Stimulated activated naive CD8-positive, alpha-beta T cell treated with anti-CD3 and anti-CD28 coated beads, Interleukin-15, Interleukin-2, amounts not matched to agents 100 ng/mL and 50 ng/mL, for 24 hours (primary cell): Measurements from ENCODE around the gene RPS21.

Source experiments
- H3K27ac Mint-ChIP-seq: one replicate; pipeline ENCODE4 v1.8.0; 2021; ENCODE audit warnings: mild to moderate bottlenecking, mixed read lengths
- H3K27me3 Mint-ChIP-seq: one replicate; pipeline ENCODE4 v1.8.0; 2021; ENCODE audit warnings: mixed read lengths
- H3K36me3 Mint-ChIP-seq: one replicate; pipeline ENCODE4 v1.8.0; 2021; ENCODE audit warnings: low read depth, mixed read lengths
- H3K4me1 Mint-ChIP-seq: one replicate; pipeline ENCODE4 v1.8.0; 2021; ENCODE audit warnings: low read depth, mixed read lengths
- H3K4me3 Mint-ChIP-seq: one replicate; pipeline ENCODE4 v1.8.0; 2021; ENCODE audit warnings: mild to moderate bottlenecking, mixed read lengths
- H3K9me3 Mint-ChIP-seq: one replicate; pipeline ENCODE4 v1.8.0; 2021; ENCODE audit warnings: mixed read lengths

RPS21 gene

DNA sequence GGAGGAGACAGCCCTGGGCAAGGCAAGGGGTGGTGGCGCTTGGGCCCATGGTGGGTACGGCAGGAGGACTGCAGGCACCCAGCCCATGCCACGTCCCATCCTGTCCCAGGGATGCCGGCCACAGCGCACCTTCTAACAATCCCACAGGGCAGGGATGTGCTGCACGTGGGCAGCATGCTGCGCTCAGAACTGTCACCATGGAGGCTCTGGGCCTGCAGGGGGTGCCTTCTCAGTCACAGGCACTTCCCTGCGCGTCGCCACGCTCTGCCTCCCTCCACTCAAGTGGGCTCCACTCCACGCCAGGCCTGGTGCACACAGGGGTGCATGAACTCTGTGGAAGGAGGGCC, 17.8 kb downstream of the RPS21 start:
- Mint-ChIP-seq H3K27ac (no peak overlapping the region), H3K27me3 (peaks cover 4% of the 10 kb centered on the region), H3K4me1 (peaks cover 18% of the 10 kb centered on the region), H3K9me3 (no peaks in the 10 kb centered on the region), H3K36me3 (no peaks in the 10 kb centered on the region), H3K4me3 (no peak overlapping the region)

DNA sequence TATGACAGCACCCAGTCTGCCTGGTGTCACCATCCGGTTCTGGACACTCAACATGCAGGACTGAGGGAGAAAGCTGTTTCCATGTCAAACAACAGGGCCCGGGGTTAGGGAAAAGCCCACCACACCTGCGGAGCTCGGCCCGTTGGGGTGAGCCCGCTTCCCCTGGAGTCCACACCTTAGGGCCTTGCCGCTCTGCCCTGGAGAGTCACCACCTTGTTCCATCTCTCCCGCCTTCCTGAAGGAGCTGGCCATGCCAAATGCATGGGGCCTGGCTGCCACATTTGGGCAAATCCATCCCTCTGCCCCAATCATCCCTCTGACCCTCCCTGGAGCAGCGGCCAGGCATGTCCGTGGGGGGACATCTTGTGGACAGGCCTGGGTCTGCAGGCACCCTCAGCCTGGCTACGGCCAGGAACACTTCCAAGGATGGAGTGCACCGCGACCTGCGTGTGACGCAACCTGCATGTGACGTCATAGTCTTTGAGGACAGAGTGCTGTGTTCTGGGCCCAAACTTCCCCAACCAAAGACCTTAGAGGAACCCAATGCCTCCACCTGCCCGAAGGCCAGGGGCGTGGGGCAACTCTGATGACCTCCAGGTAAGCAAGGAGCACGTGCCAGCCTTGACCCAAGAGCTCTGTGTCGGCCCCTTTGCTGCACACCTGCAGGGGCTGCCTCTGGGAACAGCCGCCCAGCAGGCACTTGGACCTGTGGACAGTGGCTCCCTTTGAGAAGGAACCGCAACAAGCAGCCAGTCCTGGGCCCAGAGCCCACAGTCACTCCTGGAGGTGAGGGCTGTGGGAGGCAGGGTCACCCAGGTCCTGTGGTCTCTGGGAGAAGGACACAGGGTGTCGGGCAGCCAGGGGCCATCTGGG, 18.4 kb downstream of the RPS21 start:
- H3K36me3 Mint-ChIP-seq = no peaks in the 10 kb centered on the region
- H3K4me3 Mint-ChIP-seq = peak overlapping the region; percentile 75
- no peak overlapping the region for H3K27ac Mint-ChIP-seq
- peaks cover 4% of the 10 kb centered on the region for H3K27me3 Mint-ChIP-seq
- no peaks in the 10 kb centered on the region for H3K9me3 Mint-ChIP-seq
- peaks cover 22% of the 10 kb centered on the region for H3K4me1 Mint-ChIP-seq

DNA sequence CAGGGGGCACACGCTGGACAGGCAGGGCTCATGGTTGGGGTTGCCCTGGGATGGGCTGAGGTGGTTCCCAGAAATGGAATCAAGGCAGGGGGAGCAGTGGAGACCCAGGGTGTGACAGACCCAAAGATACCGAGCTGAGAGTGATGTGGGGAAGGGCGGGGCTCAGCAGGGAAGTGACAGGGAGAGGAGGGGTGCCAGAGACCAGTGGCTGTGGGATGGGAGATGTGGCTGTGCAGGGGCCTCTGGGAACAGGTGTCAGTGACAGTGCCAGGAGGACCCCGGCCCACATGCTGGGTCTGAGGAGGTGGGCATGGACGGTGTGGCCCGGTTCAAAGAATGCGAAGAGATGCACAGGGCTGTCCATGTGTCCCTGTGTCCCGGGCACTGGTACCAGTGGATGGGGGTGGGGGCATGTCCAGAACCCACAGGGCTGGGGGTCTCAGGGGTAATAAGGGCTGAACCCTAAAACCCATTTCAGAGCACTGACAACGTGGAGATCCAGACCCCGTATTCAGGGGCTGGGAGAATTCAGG, 19.1 kb downstream of the RPS21 start:
- Mint-ChIP-seq H3K4me1 (peaks cover 22% of the 10 kb centered on the region), H3K36me3 (no peaks in the 10 kb centered on the region), H3K9me3 (no peaks in the 10 kb centered on the region), H3K27me3 (peaks cover 4% of the 10 kb centered on the region), H3K4me3 (peak overlapping the region; percentile 75), H3K27ac (no peak overlapping the region)

DNA sequence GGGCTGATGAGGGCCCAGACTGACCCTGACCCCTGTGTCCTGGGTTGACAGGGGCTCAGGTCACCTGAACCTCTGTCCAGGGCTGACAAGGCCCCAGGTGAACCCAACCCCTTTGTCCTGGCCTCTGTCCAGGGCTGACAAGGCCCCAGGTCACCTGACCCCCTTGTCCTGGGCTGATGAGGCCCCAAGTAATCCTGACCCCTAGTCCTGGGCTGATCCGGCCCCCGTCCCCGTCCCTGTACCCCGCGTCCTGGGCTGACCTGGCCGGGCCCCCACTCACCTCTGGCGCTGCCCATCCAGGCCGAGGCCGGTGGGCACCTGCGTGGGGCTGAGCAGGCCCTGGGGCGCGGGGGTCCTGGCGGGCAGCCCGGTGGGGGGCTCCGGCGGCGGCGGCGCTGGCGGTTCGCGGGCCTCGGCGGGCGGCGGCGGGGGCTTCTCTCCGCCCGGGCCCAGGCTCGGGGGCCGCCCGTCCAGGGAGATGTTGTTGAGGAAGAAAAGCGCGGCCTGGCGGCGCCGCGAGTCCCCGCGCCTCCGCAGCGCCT, 19.8 kb downstream of the RPS21 start:
- H3K9me3 Mint-ChIP-seq = no peaks in the 10 kb centered on the region
- H3K27me3 Mint-ChIP-seq = peaks cover 4% of the 10 kb centered on the region
- no peak overlapping the region for H3K27ac Mint-ChIP-seq
- no peaks in the 10 kb centered on the region for H3K36me3 Mint-ChIP-seq
- peak overlapping the region; percentile 75 for H3K4me3 Mint-ChIP-seq
- peaks cover 22% of the 10 kb centered on the region for H3K4me1 Mint-ChIP-seq

DNA sequence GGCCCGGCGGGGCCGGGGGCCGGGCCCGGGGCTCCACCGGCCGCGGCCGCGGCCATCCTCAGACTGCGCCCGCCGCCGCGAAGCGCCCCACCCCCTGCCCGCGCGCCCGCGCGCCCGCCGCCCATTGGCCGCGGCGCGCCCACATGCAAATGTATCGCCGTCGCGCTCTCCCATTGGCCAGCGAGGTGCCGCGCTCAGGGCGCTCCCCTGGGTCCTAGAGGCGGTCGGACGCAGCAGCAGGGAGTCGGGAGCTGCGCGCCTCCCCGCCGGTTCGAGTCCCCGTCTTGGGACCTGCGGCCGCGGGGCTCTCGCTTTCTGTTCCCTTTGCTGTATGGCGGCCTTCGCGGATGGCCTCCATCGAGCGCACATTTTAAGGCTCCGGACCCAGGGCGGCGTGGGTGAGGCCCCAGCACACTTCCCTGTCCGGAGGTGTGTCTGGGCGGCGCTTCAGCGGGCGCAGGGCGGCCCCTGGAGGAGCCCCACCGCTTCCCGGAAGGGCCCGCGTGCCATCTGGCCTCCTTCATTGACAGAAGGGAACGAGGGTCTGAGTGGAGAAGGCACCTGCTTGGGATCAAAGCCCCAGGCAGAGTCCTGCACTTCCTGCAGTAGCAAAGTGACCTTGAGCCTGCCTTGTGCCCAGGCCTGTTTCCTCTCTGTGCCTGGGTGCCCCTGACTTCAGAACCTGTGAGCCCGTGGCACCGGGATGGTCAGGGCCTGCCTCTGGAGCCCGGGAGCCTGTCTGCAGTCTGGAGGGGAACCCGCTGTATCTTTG, 20.5 kb downstream of the RPS21 start, which contains the start of gene CABLES2:
CABLES2 (minus strand) TSS at position 65 of the 772 bp plus-strand sequence; CDS start at position 56, 9 bp downstream.
- Mint-ChIP-seq H3K9me3 (no peaks in the 10 kb centered on the region), H3K36me3 (no peaks in the 10 kb centered on the region), H3K27ac (peak within 1 kb of the TSS; percentile 82), H3K4me3 (peak within 1 kb of the TSS; percentile 75), H3K4me1 (peaks cover 22% of the 10 kb centered on the region), H3K27me3 (peaks cover 4% of the 10 kb centered on the region)

DNA sequence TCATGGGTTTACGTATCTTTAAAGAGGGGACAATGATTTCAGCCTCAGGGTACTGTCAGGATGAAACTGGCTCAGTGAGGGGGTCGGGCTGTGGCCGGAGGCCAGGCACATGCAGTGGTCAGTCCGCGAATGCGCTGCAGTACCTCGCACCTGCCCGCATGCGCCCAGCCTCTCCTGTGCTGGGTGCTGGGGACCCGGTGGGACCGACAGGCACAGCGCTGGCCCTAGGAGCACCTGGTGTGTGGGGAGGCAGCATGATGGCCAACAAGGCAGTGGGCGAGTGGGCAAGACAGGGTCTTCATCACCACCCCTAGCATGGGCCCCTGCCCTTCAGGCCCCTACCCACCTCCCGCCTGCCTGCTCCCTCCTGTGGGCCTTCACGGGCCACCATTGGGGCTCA, 21.2 kb downstream of the RPS21 start:
- Mint-ChIP-seq H3K4me3 (peak overlapping the region; percentile 41), H3K27me3 (peaks cover 4% of the 10 kb centered on the region), H3K36me3 (no peaks in the 10 kb centered on the region), H3K9me3 (no peaks in the 10 kb centered on the region), H3K4me1 (peaks cover 22% of the 10 kb centered on the region), H3K27ac (peak overlapping the region; percentile 82)

DNA sequence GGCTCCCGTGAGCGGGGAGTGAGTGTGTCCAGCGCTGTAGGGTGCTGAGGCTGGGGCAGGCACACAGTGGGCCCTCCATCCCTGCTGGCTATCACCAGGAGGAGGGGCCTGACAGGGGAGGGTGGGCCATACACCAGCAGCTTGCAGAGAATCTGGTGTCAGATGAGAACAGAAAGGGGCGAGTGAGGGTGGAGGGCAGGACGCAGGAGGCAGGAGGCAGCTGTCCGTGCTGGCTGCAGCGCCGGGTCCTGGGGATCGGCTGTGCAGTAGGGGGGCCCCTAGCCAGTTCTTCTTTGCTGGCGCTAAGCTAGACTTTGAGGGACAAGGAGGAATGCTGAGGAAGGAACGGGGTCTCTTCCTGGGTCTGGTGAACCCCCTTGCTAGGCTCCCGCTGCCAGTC, 21.7 kb downstream of the RPS21 start:
- H3K36me3 Mint-ChIP-seq = no peaks in the 10 kb centered on the region
- H3K9me3 Mint-ChIP-seq = no peaks in the 10 kb centered on the region
- peaks cover 22% of the 10 kb centered on the region for H3K4me1 Mint-ChIP-seq
- H3K27ac Mint-ChIP-seq = no peak overlapping the region
- H3K27me3 Mint-ChIP-seq = peaks cover 4% of the 10 kb centered on the region
- no peak overlapping the region for H3K4me3 Mint-ChIP-seq

DNA sequence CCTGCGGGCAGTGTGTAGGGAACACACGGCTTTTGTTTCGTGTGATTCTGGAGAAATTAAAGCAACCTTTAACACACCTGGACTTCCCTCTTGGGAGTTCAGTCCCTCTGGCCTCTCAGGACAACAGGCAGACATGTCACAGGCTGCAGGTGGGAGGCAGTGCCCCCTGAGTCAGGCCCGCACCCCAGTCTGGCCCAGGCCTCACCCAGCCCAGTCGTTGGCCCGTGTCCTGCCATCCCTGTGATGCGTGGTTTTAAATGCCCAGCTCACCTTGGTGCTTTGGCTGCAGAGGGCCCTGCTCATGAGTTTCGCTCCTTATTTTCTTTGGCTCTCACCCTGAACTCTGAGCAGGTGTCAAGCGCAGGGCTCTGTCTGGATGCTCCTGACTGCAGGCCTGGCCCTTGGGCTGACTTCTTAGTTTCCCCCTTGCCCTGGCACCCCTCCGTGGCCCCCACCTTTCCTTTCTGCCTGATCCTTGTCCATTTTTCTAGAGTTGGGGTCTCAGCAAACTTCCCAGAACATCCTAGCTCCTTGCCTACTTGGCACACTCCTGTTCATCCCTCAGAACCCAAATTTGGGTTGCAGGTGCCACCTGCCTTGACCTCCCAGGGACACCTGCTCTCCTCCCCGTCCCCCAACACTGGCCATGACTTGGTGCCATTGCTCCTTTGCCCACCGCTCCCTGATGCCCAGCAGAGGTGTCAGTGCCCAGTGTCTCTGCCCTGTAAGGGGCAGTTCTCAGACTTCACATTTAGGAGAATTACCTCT, 22.4 kb downstream of the RPS21 start:
- no peak overlapping the region for H3K4me3 Mint-ChIP-seq
- no peaks in the 10 kb centered on the region for H3K9me3 Mint-ChIP-seq
- peaks cover 22% of the 10 kb centered on the region for H3K4me1 Mint-ChIP-seq
- H3K27me3 Mint-ChIP-seq = peaks cover 4% of the 10 kb centered on the region
- no peaks in the 10 kb centered on the region for H3K36me3 Mint-ChIP-seq
- H3K27ac Mint-ChIP-seq = no peak overlapping the region

DNA sequence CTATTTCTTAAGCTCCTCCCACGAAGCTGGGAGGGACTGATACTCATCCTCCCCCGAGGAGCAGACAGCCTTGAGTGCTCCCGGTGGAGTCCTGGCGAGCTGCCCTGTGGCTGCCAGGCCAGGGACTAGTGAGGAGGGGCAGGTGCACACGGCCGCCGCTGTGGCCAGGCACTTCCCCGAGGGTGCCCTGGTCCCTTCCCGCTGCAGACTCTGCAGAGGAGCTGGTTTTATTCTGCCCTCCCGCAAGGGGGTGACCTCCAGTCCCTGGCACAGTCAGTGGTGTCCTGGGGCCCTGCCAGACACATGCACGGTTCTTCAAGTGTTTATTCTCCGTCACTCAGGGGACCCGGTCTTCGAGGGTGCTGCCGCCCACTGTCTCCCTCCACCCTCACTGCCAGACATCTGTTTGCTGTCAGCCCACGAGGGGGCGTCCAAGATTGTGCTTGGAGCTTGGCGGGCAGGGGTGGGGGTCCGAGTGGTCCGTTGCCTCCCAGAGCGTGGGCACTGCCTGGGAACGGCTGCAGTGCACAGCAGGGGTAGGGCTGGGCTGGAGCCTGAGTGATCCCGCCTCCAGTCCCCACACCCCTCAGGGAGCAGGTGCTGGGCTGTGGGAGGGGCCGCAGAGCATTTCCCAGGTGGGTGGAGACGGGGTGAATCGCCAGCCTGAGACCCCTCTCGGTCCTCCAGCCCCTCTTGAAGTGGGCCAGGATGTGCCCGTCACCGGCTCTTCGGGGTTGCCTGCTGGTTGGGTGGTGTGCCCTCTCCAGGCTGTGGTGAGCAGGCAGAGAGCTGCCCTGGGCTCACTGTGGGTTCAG, 23.2 kb downstream of the RPS21 start:
- no peak overlapping the region for H3K27ac Mint-ChIP-seq
- no peaks in the 10 kb centered on the region for H3K36me3 Mint-ChIP-seq
- peaks cover 4% of the 10 kb centered on the region for H3K27me3 Mint-ChIP-seq
- peaks cover 20% of the 10 kb centered on the region for H3K4me1 Mint-ChIP-seq
- H3K9me3 Mint-ChIP-seq = no peaks in the 10 kb centered on the region
- no peak overlapping the region for H3K4me3 Mint-ChIP-seq

DNA sequence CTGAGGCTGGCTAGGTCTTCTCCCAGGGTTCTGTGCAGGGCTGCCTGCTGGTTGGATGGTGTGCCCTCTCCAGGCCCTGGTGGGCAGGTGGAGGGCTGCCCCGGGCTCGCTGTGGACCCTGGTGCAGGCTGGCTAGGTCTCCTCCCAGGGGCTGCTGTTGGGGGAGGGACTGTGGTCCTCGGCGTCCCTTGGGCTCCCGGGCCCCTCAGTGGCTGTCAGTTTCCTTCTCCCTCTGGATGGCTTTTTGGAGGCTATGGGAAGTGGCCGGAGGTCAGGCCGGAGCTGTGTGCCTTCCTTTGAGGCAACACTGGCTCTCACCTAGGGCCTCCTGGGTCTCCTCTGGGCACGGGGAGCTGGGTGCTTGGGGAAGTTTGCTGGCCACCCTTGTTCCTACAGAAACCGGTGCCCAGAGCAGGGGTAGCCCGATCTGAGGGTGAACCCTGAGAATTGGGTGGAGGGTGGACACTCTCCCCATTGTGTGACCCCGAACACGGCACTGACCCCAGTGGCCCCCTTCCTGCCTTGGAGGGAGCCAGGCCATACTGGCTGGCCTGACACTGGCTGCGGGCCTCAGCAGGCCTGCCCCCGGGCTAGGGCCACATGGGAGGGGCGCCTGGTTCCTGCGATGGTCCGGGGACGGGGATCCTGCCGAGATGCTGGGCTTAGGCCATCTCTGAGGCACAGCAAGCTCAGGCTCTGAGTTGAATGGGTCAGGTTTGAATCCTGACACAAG, 24.0 kb downstream of the RPS21 start:
- H3K4me3 Mint-ChIP-seq = no peak overlapping the region
- H3K4me1 Mint-ChIP-seq = peaks cover 13% of the 10 kb centered on the region
- no peaks in the 10 kb centered on the region for H3K9me3 Mint-ChIP-seq
- H3K36me3 Mint-ChIP-seq = no peaks in the 10 kb centered on the region
- peaks cover 4% of the 10 kb centered on the region for H3K27me3 Mint-ChIP-seq
- no peak overlapping the region for H3K27ac Mint-ChIP-seq

DNA sequence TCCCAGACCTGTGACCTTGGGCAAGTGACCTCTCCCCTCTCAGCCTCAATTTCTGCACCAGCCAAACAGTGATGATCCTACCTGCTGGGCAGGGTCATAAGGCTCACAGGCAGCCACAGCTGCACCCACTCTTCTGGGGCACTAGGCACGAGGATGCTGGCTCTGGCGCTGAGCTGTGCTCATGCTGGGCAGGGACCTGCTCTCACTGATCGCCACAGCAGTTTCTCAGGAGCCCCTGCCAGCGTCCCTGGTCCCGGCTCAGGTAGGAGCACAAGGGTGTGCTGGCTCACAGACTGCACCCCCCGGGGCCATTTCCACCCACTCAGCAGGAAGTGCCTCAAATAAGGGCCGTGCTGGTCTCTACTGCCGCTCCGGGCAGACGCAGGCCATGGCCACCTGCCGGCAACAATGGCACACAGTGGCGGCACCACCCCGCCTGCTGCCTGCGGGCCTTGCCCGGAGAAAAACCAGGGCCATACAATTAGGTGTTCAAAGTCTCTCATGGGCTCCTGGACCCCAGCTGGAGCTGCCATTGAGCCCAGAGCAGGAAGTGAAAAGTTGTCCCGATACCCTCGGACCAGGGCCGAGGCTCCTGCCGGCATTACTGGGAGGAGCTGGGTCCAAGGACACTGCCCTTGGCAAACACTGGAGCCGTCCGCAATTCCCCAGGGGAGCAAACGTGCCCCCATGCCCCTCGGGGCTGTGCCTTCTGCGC, 24.7 kb downstream of the RPS21 start:
- Mint-ChIP-seq H3K9me3 (no peaks in the 10 kb centered on the region), H3K27me3 (peaks cover 4% of the 10 kb centered on the region), H3K4me1 (peaks cover 9% of the 10 kb centered on the region), H3K36me3 (no peaks in the 10 kb centered on the region), H3K4me3 (no peak overlapping the region), H3K27ac (no peak overlapping the region)

DNA sequence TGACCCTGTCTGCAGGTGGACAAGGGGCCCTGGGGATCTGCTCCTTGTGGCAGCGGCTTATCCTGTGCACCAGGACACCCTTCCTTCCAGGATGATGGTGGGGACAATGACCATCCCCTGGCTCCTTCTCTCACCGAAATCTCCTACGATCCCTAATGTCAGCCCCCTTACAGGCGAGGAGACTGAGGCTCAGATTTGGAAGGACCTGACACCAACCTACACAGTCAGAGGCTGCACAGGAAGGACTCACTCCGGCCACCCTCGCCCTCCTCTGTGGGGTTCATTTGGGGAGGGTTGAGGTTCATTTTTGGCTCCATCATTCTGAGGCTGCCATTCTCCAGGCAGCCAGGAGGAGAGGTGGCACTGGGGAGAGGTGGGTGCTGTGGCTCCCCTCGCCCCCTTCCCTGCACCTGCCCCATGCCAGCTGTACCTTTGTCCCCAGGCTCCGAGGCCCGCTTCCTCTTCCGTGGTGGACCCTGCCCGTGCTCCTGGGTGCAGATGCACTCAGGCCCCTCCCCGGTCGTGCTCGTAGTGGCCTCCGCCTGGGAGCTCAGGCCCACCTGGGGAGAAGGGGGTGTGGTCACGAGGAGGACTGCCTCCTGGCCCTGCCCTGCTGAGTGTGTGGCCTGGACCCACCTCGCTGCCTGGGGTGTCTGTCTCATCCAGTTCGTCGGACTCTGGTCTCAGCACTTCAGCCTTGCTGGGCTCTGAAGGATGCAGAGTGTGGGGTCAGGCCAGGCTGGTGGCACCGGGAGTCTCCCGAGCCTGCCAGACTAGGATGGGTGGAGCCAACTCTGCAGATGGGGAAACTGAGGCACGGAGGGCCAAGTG, 25.5 kb downstream of the RPS21 start:
- H3K9me3 Mint-ChIP-seq = no peaks in the 10 kb centered on the region

More for the DNA sequence above, 25.5 kb downstream of the RPS21 start:
- Mint-ChIP-seq H3K4me3 (no peak overlapping the region), H3K27me3 (peaks cover 4% of the 10 kb centered on the region), H3K27ac (no peak overlapping the region), H3K4me1 (peaks cover 9% of the 10 kb centered on the region), H3K36me3 (no peaks in the 10 kb centered on the region)
